Caki2 (cell line): ENCODE measurements around the gene TBC1D16. TPM values are rescaled to one million over a fixed set of nuclear protein-coding genes. Genes with fewer than 3 reads are reported as not detected.

ENCODE experiments used
- DNase-seq: peaks from one replicate; pipeline ENCODE4 v3.0.0-alpha.2; 2015; ENCODE audit warnings: low read depth
- in situ Hi-C: cut with HindIII; loops from 2 replicates; pipeline ENCODE4 v1.10.0; 2016; ENCODE audit warnings: low sequenced_read_pairs, low pct_unique_long_range_greater_than_20kb, mixed read lengths
- total RNA-seq: library from RNA; depleted of rRNA; stranded (reverse); fragments of >200 nt; shearing (Covaris generic); gene quantifications from 2 replicates; pipeline ENCODE4 v1.2.3, GENCODE V29; 2014; ENCODE audit warnings: low replicate concordance

Gene TBC1D16
- total RNA-seq, 1 experiment from 2014 or later: 25.8 TPM

GRCh38 chr17:79941088-79942010, 94.3 kb downstream of the TBC1D16 start:
- DNase-seq: no peak
- in situ Hi-C loops: no loop called here

GRCh38 chr17:79940459-79941087, 95.1 kb downstream of the TBC1D16 start:
- in situ Hi-C loops: no loop called here
- DNase-seq: no peak

GRCh38 chr17:79939755-79940458, 95.8 kb downstream of the TBC1D16 start:
- in situ Hi-C loops: no loop called here

GRCh38 chr17:79939094-79939435, 96.6 kb downstream of the TBC1D16 start:
- DNase-seq: no peak
- in situ Hi-C loops: no loop called here

More at GRCh38 chr17:79939755-79940458, 95.8 kb downstream of the TBC1D16 start:
- DNase-seq: no peak

DNA sequence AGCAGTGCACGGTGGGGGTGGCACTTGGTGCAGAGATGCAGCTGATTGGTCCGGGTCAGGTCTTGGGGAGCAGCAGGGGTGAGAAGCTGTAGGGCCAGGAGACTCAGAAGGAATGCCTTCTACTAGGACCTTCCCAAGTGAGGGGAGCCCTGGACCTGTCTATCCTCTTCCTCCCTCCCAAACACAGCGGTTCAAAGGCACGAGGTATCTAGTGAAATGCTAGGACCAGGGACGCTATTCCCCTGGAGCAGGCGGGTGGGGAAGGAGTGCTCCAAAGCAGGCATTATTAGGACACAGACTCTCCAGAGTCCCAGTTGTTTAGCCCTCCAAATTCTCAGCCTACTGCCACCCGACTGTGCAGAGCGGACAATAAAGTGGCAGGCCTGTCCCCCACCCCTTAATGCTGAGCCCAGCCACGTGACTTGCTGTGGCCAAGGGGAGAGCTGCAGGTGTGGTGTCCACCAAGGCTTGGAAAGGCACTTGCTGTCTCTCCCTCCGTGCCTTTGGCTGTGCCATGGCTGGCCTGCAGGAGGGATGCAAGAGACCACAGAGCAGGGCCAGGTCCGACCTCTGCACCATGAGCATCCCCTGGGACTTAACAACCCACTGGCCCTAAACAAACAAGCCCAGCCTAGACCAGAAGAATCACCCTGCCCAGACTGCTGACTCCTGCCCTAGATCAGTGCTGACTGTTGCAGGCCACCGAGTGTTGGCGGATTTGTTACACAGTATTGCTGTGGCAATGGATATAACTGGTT, 97.2 kb downstream of the TBC1D16 start:
- no peak for DNase-seq
- in situ Hi-C loops: no loop called here

DNA sequence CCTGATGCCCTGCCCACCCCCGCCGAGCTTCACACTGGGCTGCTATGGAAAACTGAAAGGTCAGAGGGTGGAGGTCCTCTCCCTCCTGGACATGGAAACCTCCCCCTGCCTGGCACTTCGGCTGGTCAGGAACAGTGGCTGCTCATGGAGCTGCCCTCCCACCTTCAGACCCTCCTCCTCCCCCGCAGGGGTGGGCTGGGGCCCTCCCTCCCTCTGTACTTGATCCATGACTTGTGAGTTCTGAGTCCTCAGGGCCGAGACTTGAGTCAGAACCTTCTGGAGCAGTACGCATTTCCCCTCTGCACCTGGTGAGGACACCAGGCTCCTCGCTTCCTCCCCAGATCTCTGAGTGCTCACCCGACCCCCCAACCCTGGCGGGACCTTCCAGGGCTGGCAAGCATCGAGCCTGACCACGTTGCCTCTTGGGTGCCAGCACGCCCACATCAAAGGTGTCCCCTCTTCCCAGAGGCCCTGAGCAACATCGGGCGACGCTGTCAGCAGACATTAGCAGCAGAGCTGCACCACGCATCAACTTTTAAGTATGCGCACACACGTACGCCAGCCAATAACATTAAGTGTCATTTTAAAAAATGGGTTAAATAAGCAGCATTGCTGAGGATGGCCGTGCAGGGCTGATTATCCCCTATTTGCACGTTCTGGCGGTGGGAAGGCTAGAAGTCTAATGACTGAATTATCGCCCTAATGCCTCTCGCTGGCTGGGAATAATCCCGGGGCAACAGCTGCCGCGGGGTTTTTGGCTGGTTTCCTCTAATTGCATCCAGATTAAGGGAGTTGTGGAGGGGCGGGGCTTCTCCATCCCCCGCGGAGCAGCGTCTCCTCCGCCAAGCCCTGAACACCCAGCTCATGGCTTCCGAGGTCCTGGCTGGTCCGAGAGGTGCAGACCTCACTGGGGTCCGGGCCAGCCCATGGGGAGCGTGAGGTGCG, 98.0 kb downstream of the TBC1D16 start:
- in situ Hi-C loops: no loop called here
- no peak for DNase-seq

- in situ Hi-C loops: no loop called here
- DNase-seq: no peak
Measured at GRCh38 chr17:79936641-79937381, 98.9 kb downstream of the TBC1D16 start.

GRCh38 chr17:79936050-79936449, 99.6 kb downstream of the TBC1D16 start:
- in situ Hi-C loops: no loop called here
- DNase-seq: no peak

GRCh38 chr17:79935197-79935885, 100.3 kb downstream of the TBC1D16 start:
- DNase-seq: no peak
- in situ Hi-C loops: no loop called here

DNA sequence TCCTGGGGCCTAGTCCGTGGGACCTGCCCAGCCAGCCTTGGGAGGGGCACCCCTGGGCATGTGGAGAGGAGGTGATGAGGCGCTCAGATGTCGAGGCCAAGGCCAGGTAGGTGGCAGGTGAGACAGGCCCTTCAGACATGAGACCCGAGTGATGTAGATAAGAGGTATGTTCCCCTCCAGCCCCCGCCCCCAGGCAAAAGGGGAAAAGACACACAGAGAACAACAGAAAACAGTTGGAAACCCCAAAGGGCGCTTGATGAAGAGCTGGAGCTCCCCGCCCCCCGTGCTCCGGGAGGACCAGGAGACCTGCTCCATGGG, 101.1 kb downstream of the TBC1D16 start:
- DNase-seq: no peak
- in situ Hi-C loops: no loop called here

DNA sequence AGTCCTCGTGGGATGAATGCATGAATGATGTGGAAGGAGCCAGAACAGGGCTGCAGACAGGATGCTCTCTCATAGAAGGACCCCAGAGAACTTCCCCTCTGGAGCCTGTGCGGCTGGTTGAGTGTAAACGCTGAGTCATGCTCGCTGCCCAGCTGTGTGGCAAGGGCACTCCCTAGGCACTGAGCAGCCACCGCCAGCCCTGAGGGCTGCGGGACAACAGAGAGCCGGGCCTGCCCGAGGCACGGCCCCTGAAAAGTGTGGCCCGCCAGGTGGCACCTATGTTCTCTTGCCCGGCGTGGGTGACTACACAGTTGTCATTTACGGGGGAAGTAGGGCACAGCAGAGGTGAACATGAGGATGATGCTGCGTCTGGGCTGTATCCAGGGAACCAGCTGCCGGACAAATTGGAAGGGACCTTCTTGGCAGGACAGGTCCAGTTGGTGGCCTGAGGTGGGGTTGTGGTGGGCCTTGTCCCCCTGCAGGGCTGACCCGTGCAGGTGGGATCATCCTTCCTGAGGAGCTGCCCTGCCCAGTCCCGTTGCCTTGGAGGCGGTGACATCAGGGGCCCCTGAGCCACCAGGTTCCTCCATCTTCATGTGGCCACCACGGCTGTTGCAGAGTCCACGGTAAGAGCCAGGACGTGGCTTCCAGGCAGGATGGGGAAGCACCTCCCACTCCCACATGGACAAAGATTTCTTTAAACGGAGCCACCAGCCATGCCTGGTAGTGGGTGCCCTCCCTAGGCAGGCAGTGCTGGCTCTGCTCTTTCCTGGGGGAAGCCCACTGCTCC, 101.6 kb downstream of the TBC1D16 start:
- peak; percentile 59 for DNase-seq
- in situ Hi-C loops: no loop called here

- DNase-seq: peak; percentile 13
- in situ Hi-C loops: no loop called here
Measured at GRCh38 chr17:79932451-79933306, 103.0 kb downstream of the TBC1D16 start.

- in situ Hi-C loops: no loop called here
- DNase-seq: no peak
Measured at GRCh38 chr17:79931817-79932309, 103.8 kb downstream of the TBC1D16 start.

DNA sequence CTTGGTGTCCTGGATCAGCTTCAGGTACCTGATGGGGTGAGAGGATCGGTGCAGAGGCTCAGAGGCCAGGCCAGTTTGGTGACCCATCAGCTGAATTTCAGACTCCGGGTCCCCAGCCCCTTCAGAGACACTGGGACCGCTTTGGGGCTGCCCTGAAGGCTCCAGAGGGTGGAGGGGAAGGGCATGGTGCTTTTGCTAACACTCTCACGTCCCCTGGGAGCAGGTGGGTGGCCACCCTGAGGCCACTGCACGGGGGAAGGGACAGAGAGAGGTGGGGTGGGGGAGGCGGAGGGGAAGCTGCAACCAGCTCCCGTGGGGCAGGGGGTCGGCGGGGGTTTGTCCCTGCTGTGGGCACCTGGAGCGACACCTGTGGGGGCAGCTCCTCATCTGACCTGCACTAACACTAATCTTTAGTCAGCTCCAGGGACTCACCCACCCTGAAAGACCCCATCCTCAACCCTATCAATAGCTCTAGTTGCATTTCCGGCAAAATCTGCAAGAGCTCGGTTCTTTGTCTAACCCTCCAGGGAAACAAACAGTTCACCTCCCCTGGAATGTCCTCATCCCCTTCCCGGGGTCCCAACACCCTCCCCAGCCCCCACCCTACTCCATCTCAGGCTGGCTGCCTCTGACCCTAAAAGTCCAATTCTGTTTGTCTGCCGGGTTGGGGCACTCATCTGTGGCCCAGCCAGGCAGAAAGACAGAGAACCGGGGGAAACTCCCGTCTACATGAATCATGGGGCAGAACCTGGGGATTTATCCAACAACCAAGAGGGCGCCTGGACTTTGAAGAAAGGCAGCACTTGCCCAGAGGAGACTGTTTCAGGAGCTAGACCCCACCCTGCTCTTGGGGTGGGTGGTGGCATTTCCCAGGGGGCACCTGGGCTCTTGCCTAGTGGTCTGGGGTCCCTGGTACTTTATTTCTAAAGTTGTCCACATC, 104.5 kb downstream of the TBC1D16 start:
- DNase-seq: peak; percentile 38
- in situ Hi-C loops: no loop called here
